ENCODE data around the gene DOK7.
"Not testable (repeated sequence)": the region's sequence is repeated elsewhere in the genome, so short reads cannot be mapped to it uniquely, and the experiment has no call there.

Gene DOK7

DNA sequence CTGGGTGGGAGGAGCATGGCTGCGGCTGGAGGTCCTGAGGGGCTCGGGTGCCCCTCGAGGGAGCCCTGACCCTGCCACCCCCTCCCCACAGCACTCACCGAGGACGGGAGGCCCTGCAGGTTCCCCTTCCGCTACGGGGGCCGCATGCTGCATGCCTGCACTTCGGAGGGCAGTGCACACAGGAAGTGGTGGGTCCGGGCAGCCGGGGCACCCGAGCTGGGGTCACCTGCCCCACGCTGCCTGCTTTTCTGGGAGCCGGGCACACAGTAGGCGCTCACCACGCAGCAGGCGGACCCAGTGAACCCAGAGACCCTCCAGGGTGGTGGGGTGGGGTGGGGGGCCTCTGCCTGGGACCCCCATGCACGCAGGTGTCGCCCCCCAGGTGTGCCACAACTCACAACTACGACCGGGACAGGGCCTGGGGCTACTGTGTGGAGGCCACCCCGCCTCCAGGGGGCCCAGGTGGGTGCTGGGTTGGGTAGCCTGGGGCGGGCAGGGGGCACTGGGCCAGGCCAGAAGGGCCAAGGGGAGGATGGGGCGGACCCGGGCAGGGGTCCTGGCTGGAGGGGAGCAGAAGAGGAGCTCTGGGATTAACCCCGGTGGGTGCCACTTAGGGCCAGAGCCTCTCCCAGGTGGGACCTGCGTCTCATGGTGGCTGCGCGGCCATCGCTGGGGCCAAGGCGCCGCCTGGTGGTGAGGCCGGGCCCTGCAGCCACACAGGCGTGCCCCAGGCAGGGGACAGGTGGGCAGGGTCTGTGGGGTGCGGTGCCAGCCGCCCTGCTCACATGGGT lies 20.0 kb upstream of the DOK7 start:
- DNase-seq (ENCODE audit: low read depth): peak; percentile 49

DNA sequence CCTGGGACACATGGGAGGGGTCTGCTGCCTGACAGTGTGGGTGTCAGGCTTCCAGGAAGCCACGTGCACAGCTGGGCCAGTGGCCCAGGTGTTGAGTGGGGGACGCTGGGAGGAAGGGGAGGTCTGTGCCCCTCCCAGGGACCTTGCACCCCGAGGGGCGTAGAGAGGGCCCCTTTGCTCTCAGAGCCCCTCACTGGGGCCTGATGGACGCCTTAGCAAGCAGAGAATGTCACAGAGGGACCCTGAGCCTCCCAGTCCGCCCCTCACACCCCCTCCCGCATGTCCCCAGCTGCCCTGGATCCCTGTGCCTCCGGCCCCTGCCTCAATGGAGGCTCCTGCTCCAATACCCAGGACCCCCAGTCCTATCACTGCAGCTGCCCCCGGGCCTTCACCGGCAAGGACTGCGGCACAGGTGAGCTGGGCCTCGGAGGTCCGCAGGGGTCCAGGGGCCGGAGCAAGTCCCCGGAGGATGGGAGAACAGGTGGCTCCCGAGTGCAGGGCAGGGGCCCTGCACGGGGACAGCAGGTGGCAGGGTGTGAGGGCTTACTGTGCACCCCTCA lies 19.3 kb upstream of the DOK7 start:
- DNase-seq (ENCODE audit: low read depth): no peak

DNA sequence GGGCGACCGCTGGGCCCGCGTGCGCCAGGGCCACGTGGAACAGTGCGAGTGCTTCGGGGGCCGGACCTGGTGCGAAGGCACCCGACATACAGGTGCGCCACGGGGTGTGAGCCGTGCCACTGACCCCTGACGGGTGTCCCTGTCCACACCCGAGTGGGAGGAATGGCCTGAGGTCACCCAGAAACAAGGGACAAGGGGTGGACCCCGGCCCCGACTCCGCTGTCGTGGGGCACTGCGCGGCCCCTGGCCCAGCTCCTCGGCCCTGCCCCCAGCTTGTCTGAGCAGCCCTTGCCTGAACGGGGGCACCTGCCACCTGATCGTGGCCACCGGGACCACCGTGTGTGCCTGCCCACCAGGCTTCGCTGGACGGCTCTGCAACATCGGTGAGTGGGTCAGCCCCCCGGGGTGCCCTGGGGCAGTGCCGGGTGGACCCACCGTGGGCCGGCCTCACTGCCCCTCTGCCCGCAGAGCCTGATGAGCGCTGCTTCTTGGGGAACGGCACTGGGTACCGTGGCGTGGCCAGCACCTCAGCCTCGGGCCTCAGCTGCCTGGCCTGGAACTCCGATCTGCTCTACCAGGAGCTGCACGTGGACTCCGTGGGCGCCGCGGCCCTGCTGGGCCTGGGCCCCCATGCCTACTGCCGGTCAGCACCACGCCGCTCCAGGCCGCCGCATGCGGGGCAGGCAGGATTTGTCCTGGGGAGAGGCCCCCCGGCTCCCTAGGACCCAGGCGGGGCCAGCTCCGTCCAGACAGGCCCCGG lies 18.6 kb upstream of the DOK7 start:
- no peak for DNase-seq (ENCODE audit: low read depth)

DNA sequence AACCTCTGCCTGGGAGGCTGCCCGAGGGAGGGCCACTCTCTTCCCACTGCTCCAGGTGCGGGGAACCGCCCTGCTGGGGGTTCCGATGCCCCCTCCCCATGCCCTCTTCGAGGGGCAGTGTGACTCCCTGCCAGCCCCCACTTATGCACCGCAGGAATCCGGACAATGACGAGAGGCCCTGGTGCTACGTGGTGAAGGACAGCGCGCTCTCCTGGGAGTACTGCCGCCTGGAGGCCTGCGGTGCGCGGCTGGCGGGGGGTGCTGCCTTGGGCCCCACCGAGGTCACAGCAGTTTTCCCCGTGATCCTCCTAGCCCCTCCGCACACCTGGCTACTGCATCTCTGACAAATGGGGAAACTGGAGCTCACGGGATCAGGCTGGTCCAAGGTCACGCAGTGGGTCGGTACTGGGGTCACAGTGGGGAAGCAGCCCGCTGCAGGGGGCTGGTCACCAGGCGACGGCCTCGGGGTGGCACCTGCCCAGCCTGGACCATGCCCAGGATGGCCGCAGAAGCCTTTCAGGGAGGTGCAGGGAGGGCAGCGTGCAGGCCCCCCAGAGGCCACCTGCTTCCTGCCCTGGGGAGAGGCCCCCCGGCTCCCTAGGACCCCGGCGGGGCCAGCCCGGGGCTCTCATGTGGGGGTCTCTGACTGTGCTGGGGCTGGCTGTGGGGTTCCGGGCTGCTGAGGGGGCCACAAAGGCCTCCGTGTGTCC lies 17.8 kb upstream of the DOK7 start:
- no peak for DNase-seq (ENCODE audit: low read depth)

DNA sequence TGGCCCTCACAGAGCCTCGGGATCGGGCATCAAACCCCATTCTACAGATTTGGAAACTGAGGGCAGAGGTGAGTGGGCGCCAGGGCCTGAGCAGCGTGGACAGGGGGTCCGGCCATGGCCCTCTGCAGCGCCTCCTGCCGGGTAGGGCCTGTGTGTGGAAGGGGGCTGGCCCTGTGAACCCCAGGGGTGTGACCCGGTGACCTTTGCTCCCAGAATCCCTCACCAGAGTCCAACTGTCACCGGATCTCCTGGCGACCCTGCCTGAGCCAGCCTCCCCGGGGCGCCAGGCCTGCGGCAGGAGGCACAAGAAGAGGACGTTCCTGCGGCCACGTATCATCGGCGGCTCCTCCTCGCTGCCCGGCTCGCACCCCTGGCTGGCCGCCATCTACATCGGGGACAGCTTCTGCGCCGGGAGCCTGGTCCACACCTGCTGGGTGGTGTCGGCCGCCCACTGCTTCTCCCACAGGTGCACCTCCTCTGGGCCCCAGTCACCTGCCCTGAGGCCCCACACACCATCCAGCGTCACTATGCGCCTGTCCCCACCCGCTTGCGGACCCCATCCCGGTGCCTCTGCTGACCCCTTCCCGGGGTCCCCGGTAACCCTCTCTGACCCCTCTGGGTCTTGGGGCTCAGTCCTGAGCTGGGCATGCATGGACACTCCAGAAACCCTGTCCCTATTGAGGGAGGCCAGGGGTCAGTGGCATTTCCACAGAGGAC lies 17.1 kb upstream of the DOK7 start:
- DNase-seq (ENCODE audit: low read depth): no peak

DNA sequence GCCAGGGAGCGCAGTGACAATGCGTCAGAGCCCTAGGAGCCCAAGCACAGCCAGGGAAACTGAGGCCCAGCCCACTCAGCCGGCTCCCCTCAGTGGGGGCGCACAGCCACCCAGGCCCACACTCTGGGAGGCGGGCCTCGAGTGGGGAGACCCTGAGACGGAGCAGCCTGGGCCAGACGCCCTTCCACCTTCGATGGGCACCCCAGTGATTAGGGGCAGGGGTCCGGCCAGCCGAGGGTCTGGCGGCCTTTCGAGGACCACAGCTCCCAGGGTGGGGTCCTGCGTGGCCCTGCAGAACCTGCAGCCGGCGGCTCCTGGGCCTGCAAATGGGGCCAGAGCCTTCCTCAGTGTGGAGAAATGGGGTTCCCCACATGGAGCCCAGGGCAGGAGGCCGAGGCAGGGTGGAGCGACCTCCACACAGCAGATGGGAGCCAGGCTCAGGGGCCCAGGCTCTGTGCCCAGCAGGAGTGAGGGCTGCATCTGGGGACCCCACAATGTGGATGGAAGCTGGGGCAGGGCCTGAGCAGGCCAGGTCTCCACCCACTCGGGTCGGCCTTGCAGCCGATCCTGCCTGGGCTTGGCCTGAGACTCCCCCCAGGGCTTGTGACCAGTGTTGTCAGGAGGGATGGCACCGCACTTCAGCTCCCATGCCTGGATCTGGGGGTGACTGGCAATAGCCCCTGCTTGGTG lies 16.3 kb upstream of the DOK7 start:
- no peak for DNase-seq (ENCODE audit: low read depth)

DNA sequence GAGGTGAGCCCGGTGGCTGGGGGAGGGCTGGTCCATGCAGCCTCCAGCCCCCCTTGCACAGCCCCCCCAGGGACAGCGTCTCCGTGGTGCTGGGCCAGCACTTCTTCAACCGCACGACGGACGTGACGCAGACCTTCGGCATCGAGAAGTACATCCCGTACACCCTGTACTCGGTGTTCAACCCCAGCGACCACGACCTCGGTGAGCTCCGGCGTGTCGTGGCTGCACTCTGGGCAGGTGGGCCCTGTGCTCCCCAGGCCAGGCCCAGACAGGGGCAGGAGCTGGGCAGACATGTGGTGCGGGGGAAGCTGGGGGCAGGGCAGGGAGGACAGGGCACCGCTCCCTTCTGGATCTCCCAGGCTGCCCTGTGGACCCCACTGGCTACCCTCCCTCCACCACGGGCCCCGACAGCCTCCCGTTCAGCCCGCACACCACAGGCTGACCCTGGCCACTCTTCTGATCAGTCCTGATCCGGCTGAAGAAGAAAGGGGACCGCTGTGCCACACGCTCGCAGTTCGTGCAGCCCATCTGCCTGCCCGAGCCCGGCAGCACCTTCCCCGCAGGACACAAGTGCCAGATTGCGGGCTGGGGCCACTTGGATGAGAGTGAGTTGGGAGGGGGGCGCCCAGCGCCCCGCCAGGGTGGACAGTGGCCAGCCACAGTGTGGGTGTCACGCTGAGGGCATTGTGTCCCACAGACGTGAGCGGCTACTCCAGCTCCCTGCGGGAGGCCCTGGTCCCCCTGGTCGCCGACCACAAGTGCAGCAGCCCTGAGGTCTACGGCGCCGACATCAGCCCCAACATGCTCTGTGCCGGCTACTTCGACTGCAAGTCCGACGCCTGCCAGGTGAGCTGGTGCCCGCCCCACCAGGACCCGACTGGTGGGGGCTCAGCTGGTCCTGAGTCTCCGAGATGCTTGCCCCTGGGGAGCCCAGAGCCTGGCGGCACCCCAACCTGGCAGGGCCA lies 15.4 kb upstream of the DOK7 start:
- no peak for DNase-seq (ENCODE audit: low read depth)

DNA sequence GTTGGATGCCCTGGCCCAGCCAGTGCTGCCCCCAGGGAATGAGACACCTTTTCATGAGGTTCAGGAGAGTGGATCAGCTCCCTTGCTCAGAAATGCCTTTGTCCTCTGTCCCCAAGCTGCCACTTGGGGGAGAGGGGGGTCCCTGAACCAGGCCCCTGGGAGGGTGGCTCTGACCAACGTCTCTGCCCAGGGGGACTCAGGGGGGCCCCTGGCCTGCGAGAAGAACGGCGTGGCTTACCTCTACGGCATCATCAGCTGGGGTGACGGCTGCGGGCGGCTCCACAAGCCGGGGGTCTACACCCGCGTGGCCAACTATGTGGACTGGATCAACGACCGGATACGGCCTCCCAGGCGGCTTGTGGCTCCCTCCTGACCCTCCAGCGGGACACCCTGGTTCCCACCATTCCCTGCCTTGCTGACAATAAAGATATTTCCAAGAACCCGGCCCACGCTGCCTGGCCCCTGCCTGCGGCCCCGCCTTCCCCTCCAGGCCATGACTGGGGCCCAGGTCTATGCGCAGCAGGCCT lies 14.0 kb upstream of the DOK7 start:
- DNase-seq (ENCODE audit: low read depth): no peak

DNA sequence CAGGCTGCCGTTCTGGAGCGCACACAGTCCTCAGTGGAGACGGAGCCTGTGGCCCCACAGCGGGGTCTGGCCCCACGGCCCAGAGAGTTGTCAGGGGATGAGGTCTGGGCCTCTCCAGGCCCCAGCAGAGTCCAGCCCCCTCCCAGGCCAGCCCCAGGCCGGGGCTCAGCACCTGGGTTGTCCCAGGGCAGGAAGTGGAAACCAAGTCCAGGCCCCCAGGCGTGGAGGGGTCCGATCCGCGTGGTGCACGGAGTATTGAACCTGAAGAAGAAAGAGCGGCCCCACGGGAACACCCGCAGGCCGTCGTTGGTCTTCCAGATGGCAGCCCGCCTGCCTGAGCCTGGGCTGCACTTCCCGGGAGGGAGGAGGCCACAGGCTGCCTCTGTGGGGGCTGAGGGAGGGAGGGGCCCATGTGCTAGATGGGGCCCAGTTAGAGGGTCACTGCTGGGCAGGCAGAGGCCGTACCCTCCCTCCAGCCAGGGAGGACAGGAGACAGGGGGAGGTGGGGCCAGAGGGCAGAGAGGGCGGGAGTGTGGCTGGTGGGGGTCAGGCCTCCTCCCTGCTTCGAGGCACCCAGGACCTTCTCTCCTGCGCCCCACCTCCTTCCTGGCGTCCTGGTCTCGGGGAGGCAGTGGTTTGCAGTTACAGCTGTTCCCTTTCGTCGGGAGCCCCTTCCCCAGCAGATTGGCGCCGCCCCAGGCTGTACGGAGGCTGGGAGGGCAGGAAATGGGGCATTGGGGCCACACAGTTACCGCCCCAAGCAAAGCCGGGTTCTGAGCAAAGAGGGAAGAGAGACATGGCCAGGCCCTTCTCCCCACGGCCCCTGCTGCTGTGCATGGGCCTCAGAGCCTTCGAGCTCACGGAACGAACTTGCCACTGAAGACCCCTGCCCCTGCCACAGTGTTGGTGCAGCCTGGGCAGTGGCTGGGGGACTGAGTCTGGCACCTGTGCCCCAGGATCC lies 13.3 kb upstream of the DOK7 start:
- no peak for DNase-seq (ENCODE audit: low read depth)

DNA sequence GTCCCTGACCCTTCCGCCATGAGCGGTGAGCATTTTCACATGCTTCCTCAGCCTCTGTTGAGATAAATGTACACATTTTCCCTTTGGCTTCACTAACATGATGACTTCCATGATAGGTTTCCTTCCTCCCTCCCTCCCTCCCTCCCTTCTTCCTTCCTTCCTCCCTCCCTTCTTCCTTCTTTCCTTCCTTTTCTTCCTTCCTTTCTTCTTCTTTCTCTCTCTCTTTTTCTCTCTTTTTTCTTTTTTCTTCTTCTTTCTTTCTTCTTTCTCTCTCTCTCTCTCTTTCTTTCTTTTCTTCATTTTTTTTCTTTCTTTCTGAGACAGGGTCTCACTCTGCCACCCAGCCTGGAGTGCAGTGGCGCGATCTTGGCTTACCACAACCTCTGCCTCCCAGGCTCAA lies 12.5 kb upstream of the DOK7 start:
- DNase-seq (ENCODE audit: low read depth): no peak

DNA sequence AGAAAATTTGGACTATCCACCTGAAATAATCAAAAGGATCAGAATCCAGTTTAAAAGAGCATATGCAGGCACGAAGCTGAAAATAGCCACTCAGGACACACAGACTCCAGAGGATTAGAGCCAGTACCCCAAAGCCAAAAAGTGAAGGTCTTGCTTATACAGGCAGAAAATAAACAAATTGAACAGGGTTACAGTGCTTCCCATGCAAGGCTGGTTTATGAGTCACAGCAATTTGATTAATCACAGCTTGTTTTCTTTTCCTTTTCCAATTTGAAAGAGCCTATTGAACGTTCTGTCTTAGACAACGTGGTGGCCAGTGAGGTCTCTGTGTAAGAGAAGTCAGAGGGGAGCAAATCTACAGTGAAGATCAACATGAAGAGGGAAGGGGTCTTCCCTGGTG lies 11.2 kb upstream of the DOK7 start:
- DNase-seq (ENCODE audit: low read depth): no peak

DNA sequence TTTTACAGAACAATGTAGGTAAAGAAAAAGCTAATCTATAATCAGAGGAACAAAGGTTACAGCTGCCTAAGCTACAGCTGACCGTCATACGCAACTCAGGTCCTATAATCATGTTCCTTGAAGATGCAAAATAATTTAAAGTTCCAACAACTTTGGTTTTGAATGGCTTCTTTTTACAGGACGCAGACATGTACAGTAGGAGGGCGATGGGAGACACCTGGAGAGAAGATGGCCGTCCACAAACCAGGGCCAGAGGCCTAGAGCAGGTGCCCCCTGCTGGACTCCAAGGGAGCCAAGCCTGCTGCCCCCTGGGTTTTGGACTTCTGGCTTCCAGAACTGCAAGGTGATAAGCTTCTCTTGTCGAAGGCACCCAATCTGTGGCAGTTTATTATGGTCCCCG lies 10.7 kb upstream of the DOK7 start:
- no peak for DNase-seq (ENCODE audit: low read depth)

DNA sequence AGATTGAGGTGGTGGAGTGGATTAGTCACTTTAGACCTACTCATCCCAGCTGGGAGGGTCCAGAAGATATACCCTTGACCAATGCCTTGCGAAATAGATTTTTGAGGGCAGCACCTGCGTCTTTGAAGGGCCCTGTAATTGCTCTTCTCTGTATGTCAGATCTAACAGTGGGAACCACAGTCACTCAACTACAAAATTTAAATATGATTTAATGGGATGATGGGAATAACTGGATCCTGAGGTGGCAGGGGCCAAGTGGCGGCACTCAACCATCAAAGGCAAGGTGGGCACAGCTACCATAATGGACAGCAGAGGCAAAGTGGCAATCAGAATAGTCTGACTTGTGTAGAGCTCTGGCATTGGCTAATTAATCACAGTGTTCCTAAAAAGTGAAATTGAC lies 7.5 kb upstream of the DOK7 start:
- DNase-seq (ENCODE audit: low read depth): not testable (repeated sequence)

DNA sequence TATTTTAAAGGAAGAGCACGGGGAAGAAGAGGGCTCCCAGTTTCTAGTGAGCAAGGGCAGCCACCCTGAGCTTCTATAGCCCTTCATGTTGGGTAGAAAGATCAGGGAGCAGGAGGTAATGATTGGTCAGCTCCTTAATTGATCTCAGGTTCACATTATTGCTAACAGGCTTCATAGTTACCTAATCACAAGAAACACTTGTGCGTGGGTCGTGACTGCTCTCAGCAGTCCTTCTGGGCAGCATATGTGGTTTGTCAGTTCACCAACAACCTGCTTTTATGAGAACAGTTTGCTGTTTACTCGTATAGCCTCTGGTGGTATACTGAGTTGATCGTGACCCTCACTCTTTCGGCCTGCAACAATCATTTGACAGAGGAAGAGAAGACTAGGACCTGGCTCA lies 4.7 kb upstream of the DOK7 start:
- DNase-seq (ENCODE audit: low read depth): no peak

DNA sequence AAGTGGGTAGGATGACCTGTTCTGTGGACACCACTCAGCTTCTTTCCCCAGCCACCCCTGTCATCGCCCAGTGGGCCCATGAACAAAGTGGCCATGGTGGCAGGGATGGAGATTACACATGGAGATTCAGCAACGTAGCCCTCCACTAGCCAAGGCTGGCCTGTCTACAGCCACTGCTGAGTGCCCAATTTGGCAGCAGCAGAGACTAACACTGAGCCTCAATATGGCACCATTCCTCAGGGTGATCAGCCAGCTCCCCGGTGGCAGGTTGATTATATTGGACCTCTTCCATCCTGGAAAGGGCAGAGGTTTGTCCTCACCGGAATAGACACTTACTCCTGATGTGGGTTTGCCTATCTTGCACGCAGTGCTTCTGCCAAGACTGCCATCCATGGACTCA lies 4.0 kb upstream of the DOK7 start:
- DNase-seq (ENCODE audit: low read depth): not testable (repeated sequence)

DNA sequence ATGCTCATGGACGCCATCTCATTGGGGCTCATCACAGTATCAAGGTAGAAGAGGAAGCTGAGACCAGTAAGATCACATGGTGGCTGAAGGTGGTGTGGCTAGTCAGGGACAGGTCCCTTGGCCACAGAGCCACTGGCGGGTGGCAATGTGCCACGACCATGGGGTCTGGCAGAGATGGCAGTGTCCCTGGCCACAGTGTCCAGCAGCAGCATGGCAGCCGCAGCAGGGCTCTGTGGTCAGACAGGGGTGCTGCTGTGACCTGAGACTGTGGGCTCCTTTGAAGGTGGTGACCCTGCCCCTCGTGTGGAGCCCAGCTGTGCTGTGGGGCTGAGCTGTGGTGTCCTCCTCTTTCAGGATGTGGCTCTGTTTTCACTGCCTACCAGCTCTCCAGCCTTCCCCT lies 2.2 kb upstream of the DOK7 start:
- DNase-seq (ENCODE audit: low read depth): no peak

DNA sequence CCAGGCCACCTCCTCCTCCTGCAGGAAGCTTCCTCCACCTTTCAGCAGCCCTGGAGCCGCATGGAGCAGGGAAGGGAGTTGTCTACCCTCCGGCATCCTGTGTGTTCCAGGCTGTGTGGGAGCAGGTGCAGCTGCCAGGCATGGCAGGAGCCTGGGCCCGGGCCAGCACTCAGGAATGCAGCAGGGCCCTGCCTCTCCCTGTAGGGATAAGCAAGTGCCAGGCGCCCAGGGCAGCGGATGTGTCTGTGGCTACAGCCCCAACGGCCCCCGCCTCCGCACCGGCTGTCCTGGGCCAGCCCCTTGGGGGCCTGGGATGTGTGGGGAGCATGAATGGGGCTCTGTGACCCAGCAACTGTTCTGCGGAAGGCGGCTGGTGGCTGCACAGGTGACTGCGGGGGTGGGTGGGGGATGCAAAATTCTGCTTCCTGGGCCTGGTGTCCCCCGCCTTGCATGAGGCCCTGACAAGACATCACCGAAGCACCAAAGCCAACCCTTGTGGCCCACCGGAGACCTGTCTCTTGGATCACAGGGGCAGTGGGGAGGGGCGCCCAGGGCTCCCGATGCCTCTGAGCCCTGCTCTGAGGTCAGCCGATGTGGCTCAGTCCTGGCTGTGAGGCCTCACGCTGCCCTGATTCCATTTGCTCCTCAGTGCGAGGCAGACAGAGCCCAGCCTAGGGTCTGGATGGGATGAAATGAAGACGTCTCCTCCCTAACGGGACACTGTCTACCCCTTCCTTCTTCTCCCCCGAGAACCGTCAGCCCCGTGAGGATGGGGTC lies 1.4 kb upstream of the DOK7 start:
- DNase-seq (ENCODE audit: low read depth): no peak

DNA sequence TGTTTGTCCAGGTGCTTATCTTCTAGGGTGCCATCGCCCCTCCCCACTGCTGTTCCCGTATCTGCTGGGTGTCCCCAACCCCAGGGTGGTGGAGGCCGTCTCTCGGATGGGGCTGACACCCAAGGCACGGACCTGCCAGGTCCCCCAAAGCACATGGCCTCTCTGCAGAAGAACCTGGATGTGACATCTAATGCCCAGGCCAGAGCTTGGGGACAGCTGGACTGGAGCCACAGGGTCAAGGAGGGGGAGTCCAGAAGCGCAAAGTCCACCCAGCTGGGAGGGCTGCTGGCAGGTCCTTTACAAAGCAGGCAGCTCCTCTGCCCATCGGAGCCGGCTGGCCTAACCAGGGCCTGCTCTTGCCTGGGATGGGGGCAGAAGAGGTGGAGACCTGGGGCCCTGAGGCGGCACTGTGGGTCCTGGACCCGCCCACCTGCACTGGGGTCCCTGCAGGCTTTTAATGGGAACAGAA lies 751 bp upstream of the DOK7 start:
- no peak for DNase-seq (ENCODE audit: low read depth)
